K562 (cell line): ENCODE results near the gene E2F7. TPM values are rescaled to one million over a fixed set of nuclear protein-coding genes. Genes with fewer than 3 reads are reported as not detected.

Experiments
- ATAC-seq: fragments of 200-7000 bp; cut with Tn5 transposase; 3 replicates; pipeline ENCODE4 v1.9.1; 2020; ENCODE audit warnings: moderate library complexity
- BruUV-seq: library from RNA; stranded (reverse); fragments of 400-500 nt; replicated peaks from 2 replicates; lab custom pipeline; 2021; lab: Mats Ljungman, UMichigan
- CTCF ChIA-PET: fragments of 300-600 bp; formaldehyde crosslinking; extraction: SDS; loops from one replicate; lab custom pipeline; 2021; ENCODE audit warnings: low intra/inter-chr PET ratio; lab: Yijun Ruan, JAX
- POLR2A ChIA-PET: fragments of 300-600, 350-650 bp; sonication (Branson Sonifier 250); formaldehyde crosslinking; extraction: SDS; loops from one replicate; lab custom pipeline; 2021; ENCODE audit warnings: antibody characterized with exemption, inconsistent platforms; lab: Yijun Ruan, JAX
- DNase-seq, 4 experiments: peaks; one replicate each; pipeline versions ENCODE4 v3.0.0 to v3.0.0-alpha.2; 2011 to 2018; ENCODE audit warnings: low spot score in 3 of 4, mixed read lengths in 3 of 4; ENCODE audit errors: extremely low read depth in 1 of 4
- FAIRE-seq: peaks from 2 replicates; lab custom pipeline; 2011; peaks lifted over from hg19 to GRCh38; lab: Jason Lieb, UNC
- H2AFZ ChIP-seq: 2 replicates; pipeline ENCODE4 v1.6.0; 2011; ENCODE audit warnings: low read depth, low read length, control low read depth, inconsistent platforms
- H3K27ac ChIP-seq: fragments of 200-600 bp; 3 replicates; pipeline ENCODE4 v1.8.0; 2011; ENCODE audit warnings: low read depth, mild to moderate bottlenecking, control low read depth, inconsistent platforms, low read length, moderate library complexity, mixed read lengths; ENCODE audit errors: extremely low read depth
- H3K27me3 ChIP-seq, 2 experiments: fragments of 300-600 bp in 1 of 2; 2 replicates in 1 of 2; 3 replicates in 1 of 2; pipeline versions ENCODE4 v1.6.0 to v1.8.0; 2011; ENCODE audit warnings: inconsistent platforms in 2 of 2, low read length in 2 of 2, mild to moderate bottlenecking in 1 of 2, mixed read lengths in 1 of 2, moderate library complexity in 1 of 2; ENCODE audit not compliant: control insufficient read depth in 2 of 2, insufficient read depth in 2 of 2
- H3K36me3 ChIP-seq: fragments of 300-600 bp; 3 replicates; pipeline ENCODE4 v1.8.0; 2011; ENCODE audit warnings: mild to moderate bottlenecking, low read length, inconsistent platforms; ENCODE audit not compliant: control insufficient read depth, insufficient read depth
- H3K4me1 ChIP-seq, 2 experiments: fragments of 200-600 bp in 1 of 2; replicated peaks in 1 of 2; 2 replicates in 1 of 2; 3 replicates in 1 of 2; pipeline versions ENCODE4 v1.5.1 to v1.8.0; 2011; ENCODE audit warnings: inconsistent platforms in 2 of 2, low read length in 2 of 2, mild to moderate bottlenecking in 1 of 2, mixed read lengths in 1 of 2, moderate library complexity in 1 of 2; ENCODE audit not compliant: control insufficient read depth in 2 of 2, insufficient read depth in 2 of 2
- H3K4me2 ChIP-seq: 2 replicates; pipeline ENCODE4 v1.6.1; 2011; ENCODE audit warnings: low read length, control low read depth, inconsistent platforms, mixed read lengths; ENCODE audit not compliant: insufficient read depth
- H3K4me3 ChIP-seq: fragments of 200-600 bp; sonication (generic), shearing (Covaris generic); 2 replicates; pipeline ENCODE4 v1.5.1; 2016; ENCODE audit warnings: control low read depth, inconsistent platforms
- H3K79me2 ChIP-seq: fragments of 200-600 bp; 3 replicates; pipeline ENCODE4 v1.8.0; 2011; ENCODE audit warnings: low read length, inconsistent platforms; ENCODE audit not compliant: control insufficient read depth, insufficient read depth
- H3K9ac ChIP-seq, 2 experiments: 2 replicates each; pipeline versions ENCODE4 v1.6.0 to v1.6.1; 2011; ENCODE audit warnings: low read depth in 2 of 2, low read length in 2 of 2, control low read depth in 1 of 2, inconsistent platforms in 1 of 2, mild to moderate bottlenecking in 1 of 2, mixed read lengths in 1 of 2; ENCODE audit not compliant: insufficient read depth in 1 of 2
- H3K9me1 ChIP-seq: one replicate; pipeline ENCODE4 v1.6.0; 2011; ENCODE audit warnings: inconsistent platforms, mild to moderate bottlenecking, low read length, moderate library complexity; ENCODE audit not compliant: control insufficient read depth, insufficient read depth
- H3K9me3 ChIP-seq: replicated peaks from 2 replicates; pipeline ENCODE4 v1.5.1; 2011; ENCODE audit warnings: low read depth, low read length, inconsistent platforms; ENCODE audit not compliant: control insufficient read depth, insufficient read depth
- H4K20me1 ChIP-seq: replicated peaks from 2 replicates; pipeline ENCODE4 v1.6.1; 2011; ENCODE audit warnings: low read length, inconsistent platforms, mixed read lengths; ENCODE audit not compliant: control insufficient read depth, insufficient read depth
- COPS2 ChIP-seq: fragments of 450-650 bp; conservative IDR thresholded peaks from 2 replicates; pipeline ENCODE4 v1.6.1; 2016; ENCODE audit warnings: mild to moderate bottlenecking, moderate library complexity
- HIVEP1 ChIP-seq: fragments of 250-450 bp; sonication (Bioruptor Pico); IDR thresholded peaks from 2 replicates; pipeline ENCODE4 v1.4.0; 2020; ENCODE audit warnings: mild to moderate bottlenecking
- KDM1A ChIP-seq, 2 experiments: fragments of 450-650 bp; IDR thresholded peaks; 2 replicates each; pipeline ENCODE4 v1.6.1; 2016; ENCODE audit warnings: mild to moderate bottlenecking in 2 of 2
- KLF1 ChIP-seq: fragments of 450-650 bp; IDR thresholded peaks from 2 replicates; pipeline ENCODE4 v1.6.1; 2016; ENCODE audit warnings: missing genetic modification characterization, missing compliant biosample characterization
- NKRF ChIP-seq: fragments of 450-650 bp; IDR thresholded peaks from 2 replicates; pipeline ENCODE4 v1.6.1; 2016; ENCODE audit warnings: borderline replicate concordance
- PKNOX1 ChIP-seq: fragments of 450-650 bp; IDR thresholded peaks from 2 replicates; pipeline ENCODE4 v1.6.1; 2016
- SAFB ChIP-seq: fragments of 200-400 bp; formaldehyde crosslinking; IDR thresholded peaks from 2 replicates; pipeline ENCODE4 v1.6.1; 2017; ENCODE audit warnings: low read depth, low read length, borderline replicate concordance
- SAP30 ChIP-seq: fragments of 200-600 bp; sonication (generic); IDR thresholded peaks from 2 replicates; pipeline ENCODE4 v1.6.1; 2012; ENCODE audit warnings: borderline replicate concordance, low read depth, mild to moderate bottlenecking, moderate library complexity, low read length, control low read depth, inconsistent platforms; ENCODE audit not compliant: insufficient read depth, poor library complexity, severe bottlenecking
- ZC3H4 ChIP-seq: sonication (generic); formaldehyde crosslinking; IDR thresholded peaks from 2 replicates; pipeline ENCODE4 v1.9.0; 2021; ENCODE audit warnings: missing genetic modification reagents, borderline replicate concordance
- ZNF124 ChIP-seq: sonication (generic); formaldehyde crosslinking; IDR thresholded peaks from 2 replicates; pipeline ENCODE4 v1.8.1; 2022; ENCODE audit warnings: missing genetic modification reagents
- ZNF354B ChIP-seq: fragments of 250-450 bp; sonication (Bioruptor Pico); IDR thresholded peaks from 2 replicates; pipeline ENCODE4 v1.4.0; 2020
- ZNF668 ChIP-seq: fragments of 250-450 bp; sonication (Bioruptor Pico); IDR thresholded peaks from 2 replicates; pipeline ENCODE4 v1.8.0; 2022; ENCODE audit warnings: mild to moderate bottlenecking, inconsistent platforms
- WGBS: fragments of 100-300 bp; shearing (Covaris generic); methylation state at CpG from one replicate; pipeline ENCODE4 v1.1.6; 2016; ENCODE audit warnings: low coverage, mixed read lengths; ENCODE audit not compliant: insufficient coverage; ENCODE audit errors: missing lambda C conversion rate; 5-methylcytosine and 5-hydroxymethylcytosine counted together
- in situ Hi-C: fragments of 300-500 bp; cut with MboI; formaldehyde crosslinking; loops from 4 replicates; pipeline ENCODE4 v1.15.0; 2018; ENCODE audit warnings: inconsistent platforms, mixed read lengths
- intact Hi-C: fragments of 100-400 bp; cut with micrococcal nuclease; formaldehyde crosslinking; loops from 2 replicates; pipeline ENCODE4 v1.14.2; 2022
- polyA plus RNA-seq, 8 experiments: library from polyadenylated mRNA; depleted of rRNA in 4 of 8; stranded (reverse) in 5 of 8; unstranded in 3 of 8; fragments of >200 nt; fragmentation: Nextera tagmentation in 2 of 8; fragmentation: Illumina TruSeq in 1 of 8; extraction: Ambion mirVana in 2 of 8; extraction: Trizol in 1 of 8; gene quantifications; 2 replicates each; pipeline versions ENCODE4 v1.2.1 to v1.2.3, GENCODE V29; 2011 to 2014; ENCODE audit warnings: inconsistent platforms in 1 of 8, missing spikeins in 1 of 8
- total RNA-seq, 7 experiments: library from RNA; depleted of rRNA in 6 of 7; stranded (reverse); fragments of >200 nt in 6 of 7; fragmentation: Illumina TruSeq in 2 of 7; extraction: Trizol in 2 of 7; gene quantifications; 2 replicates each; pipeline versions ENCODE4 v1.2.1 to v1.2.3, GENCODE V29; 2011 to 2021; ENCODE audit warnings: low replicate concordance in 1 of 7
- TF ChIP-seq, protein P1 (sequence below): sonication (generic); formaldehyde crosslinking; IDR thresholded peaks from 2 replicates; pipeline ENCODE4 v1.8.1; 2023; ENCODE audit warnings: mild to moderate bottlenecking, missing genetic modification reagents
- TF ChIP-seq, protein P2 (sequence below): fragments of 250-450 bp; sonication (Bioruptor Pico); IDR thresholded peaks from 2 replicates; pipeline ENCODE4 v1.5.0; 2021; ENCODE audit warnings: mild to moderate bottlenecking, borderline replicate concordance

The E2F7 gene
- total and polyA plus RNA-seq, 9 of the 15 experiments (the other 6 are each of a cell fraction or from before 2014, with no cell fraction given) = 3.4 to 13.6 (median 8.1) TPM

DNA sequence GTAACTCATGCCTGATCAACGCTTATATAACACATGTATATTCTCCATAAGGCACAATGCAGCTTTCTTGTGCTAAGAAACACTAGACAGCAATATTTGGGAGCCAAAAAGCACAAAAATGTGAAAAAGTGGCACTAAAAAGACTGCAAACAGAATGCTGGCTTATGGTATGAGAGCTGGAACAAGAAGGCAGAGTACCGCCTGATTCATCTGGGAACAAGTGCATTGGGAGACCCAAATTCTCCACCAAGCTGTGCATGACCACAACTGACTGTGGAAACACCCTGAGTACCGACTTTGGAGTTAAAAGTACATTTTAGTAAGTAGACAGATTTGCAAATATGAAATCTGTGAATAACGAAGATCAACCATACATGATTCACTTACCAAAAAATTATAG lies 25.1 kb downstream of the E2F7 start (continued):
- TF ChIP-seq, protein P1, sequence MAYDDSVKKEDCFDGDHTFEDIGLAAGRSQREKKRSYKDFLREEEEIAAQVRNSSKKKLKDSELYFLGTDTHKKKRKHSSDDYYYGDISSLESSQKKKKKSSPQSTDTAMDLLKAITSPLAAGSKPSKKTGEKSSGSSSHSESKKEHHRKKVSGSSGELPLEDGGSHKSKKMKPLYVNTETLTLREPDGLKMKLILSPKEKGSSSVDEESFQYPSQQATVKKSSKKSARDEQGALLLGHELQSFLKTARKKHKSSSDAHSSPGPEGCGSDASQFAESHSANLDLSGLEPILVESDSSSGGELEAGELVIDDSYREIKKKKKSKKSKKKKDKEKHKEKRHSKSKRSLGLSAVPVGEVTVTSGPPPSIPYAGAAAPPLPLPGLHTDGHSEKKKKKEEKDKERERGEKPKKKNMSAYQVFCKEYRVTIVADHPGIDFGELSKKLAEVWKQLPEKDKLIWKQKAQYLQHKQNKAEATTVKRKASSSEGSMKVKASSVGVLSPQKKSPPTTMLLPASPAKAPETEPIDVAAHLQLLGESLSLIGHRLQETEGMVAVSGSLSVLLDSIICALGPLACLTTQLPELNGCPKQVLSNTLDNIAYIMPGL (CRISPR knock-in tag) = no peak

- no peaks in the 10 kb centered on the region for H3K4me1 ChIP-seq
- H4K20me1 ChIP-seq = no peaks in the 10 kb centered on the region
- H3K4me2 ChIP-seq = no peak overlapping the region
- no peaks in the 10 kb centered on the region for H3K9me1 ChIP-seq
- ChIA-PET POLR2A (interaction anchor here (1.0 kb wide), 1 partner anchor 9 kb away, joined by 3 read pairs; no protein-coding TSS in a partner anchor), CTCF (no interaction called here)
- H3K27ac ChIP-seq = no peak overlapping the region
- H3K27me3 ChIP-seq = no peaks in the 10 kb centered on the region
- no peak overlapping the region for H2AFZ ChIP-seq
- intact Hi-C loops (no loop called here), in situ Hi-C loops (no loop called here)
- ATAC-seq (no peak), DNase-seq (no peak), FAIRE-seq (no peak)
- no peak overlapping the region for H3K9ac ChIP-seq
- BruUV-seq = no TSS peak
- WGBS = 53% methylated on average over 1 of the region's 1 CpG
- H3K36me3 ChIP-seq = peaks cover 47% of the 10 kb centered on the region; the same call in 2 of the 3 replicates
- H3K9me3 ChIP-seq = no peaks in the 10 kb centered on the region
- no peaks in the 10 kb centered on the region for H3K79me2 ChIP-seq
- H3K4me3 ChIP-seq = no peak overlapping the region
- TF ChIP-seq PKNOX1 = no peak
- TF ChIP-seq SAP30 = no peak
- TF ChIP-seq ZNF668 (CRISPR knock-in tag) = no peak
- no peak for TF ChIP-seq ZC3H4 (CRISPR knock-in tag)
- no peak for TF ChIP-seq HIVEP1 (CRISPR knock-in tag)
- TF ChIP-seq, protein P2, sequence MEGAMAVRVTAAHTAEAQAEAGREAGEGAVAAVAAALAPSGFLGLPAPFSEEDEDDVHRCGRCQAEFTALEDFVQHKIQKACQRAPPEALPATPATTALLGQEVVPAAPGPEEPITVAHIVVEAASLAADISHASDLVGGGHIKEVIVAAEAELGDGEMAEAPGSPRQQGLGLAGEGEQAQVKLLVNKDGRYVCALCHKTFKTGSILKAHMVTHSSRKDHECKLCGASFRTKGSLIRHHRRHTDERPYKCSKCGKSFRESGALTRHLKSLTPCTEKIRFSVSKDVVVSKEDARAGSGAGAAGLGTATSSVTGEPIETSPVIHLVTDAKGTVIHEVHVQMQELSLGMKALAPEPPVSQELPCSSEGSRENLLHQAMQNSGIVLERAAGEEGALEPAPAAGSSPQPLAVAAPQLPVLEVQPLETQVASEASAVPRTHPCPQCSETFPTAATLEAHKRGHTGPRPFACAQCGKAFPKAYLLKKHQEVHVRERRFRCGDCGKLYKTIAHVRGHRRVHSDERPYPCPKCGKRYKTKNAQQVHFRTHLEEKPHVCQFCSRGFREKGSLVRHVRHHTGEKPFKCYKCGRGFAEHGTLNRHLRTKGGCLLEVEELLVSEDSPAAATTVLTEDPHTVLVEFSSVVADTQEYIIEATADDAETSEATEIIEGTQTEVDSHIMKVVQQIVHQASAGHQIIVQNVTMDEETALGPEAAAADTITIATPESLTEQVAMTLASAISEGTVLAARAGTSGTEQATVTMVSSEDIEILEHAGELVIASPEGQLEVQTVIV (CRISPR knock-in tag) = no peak
- TF ChIP-seq NKRF = no peak
- no peak for TF ChIP-seq ZNF124
- no peak for TF ChIP-seq KLF1 (tag)
- no peak for TF ChIP-seq KDM1A (IDR thresholded peaks at IDR 0.05)
- TF ChIP-seq COPS2 = no peak
- no peak for TF ChIP-seq SAFB
- TF ChIP-seq ZNF354B (CRISPR knock-in tag) = no peak
These were observed 30.1 kb downstream of the E2F7 start for GRCh38 chr12:77035226-77035625.
